ENCODE data around the gene HERC2.

- TF ChIP-seq CTCF (IDR thresholded peaks at IDR 0.05), result no peak
- no peak for TF ChIP-seq POLR2AphosphoS5 (IDR thresholded peaks at IDR 0.05; ENCODE audit: low read depth, low read length)
- TF ChIP-seq REST (IDR thresholded peaks at IDR 0.05; ENCODE audit: insufficient read depth in 1 of 2, low read depth in 2 of 2, low read length in 1 of 2), result no peak
- no peak for TF ChIP-seq TCF7L2 (IDR thresholded peaks at IDR 0.05; ENCODE audit: low read depth, low read length)
Observed at GRCh38 chr15:28154283-28154682, 167.7 kb downstream of the HERC2 start.
